MCF 10A (cell line): ENCODE results near the gene XYLT2. TPM values are rescaled to one million over a fixed set of nuclear protein-coding genes. Genes with fewer than 3 reads are reported as not detected.

Source experiments
- BruUV-seq: library from RNA; stranded (reverse); fragments of 400-500 nt; replicated peaks from 2 replicates; lab custom pipeline; 2021; lab: Mats Ljungman, UMichigan
- CTCF ChIA-PET: fragments of 300-600 bp; sonication (Branson Sonifier 250); formaldehyde crosslinking; extraction: SDS; loops from one replicate; lab custom pipeline; 2021; ENCODE audit warnings: antibody characterized with exemption, inconsistent platforms; lab: Yijun Ruan, JAX
- POLR2A ChIA-PET: fragments of 300-600, 350-650 bp; sonication (Branson Sonifier 250); formaldehyde crosslinking; extraction: SDS; loops from one replicate; lab custom pipeline; 2020; ENCODE audit warnings: antibody characterized with exemption, inconsistent platforms; lab: Yijun Ruan, JAX
- DNase-seq: peaks from one replicate; pipeline ENCODE4 v3.0.0-alpha.2; 2018; ENCODE audit not compliant: unreplicated experiment
- H3K27ac Mint-ChIP-seq: one replicate; pipeline ENCODE4 v1.8.0; 2022; ENCODE audit warnings: mild to moderate bottlenecking, low read depth, mixed read lengths; ENCODE audit not compliant: unreplicated experiment
- H3K27me3 Mint-ChIP-seq: one replicate; pipeline ENCODE4 v1.8.0; 2022; ENCODE audit warnings: mixed read lengths; ENCODE audit not compliant: insufficient read depth, unreplicated experiment
- H3K36me3 Mint-ChIP-seq: one replicate; pipeline ENCODE4 v1.8.0; 2022; ENCODE audit warnings: mild to moderate bottlenecking, moderate library complexity, mixed read lengths; ENCODE audit not compliant: insufficient read depth, unreplicated experiment
- H3K4me1 Mint-ChIP-seq: one replicate; pipeline ENCODE4 v1.8.0; 2022; ENCODE audit warnings: mixed read lengths; ENCODE audit not compliant: insufficient read depth, unreplicated experiment
- H3K4me3 Mint-ChIP-seq: one replicate; pipeline ENCODE4 v1.8.0; 2022; ENCODE audit warnings: mild to moderate bottlenecking, moderate library complexity, mixed read lengths; ENCODE audit not compliant: unreplicated experiment
- H3K9me3 Mint-ChIP-seq: one replicate; pipeline ENCODE4 v1.8.0; 2022; ENCODE audit warnings: mixed read lengths; ENCODE audit not compliant: unreplicated experiment
- CTCF ChIP-seq: fragments of 200-600 bp; IDR thresholded peaks from one replicate; pipeline ENCODE4 v1.8.0; 2022; ENCODE audit warnings: antibody characterized with exemption, mild to moderate bottlenecking; ENCODE audit not compliant: unreplicated experiment
- intact Hi-C: fragments of 100-400 bp; cut with micrococcal nuclease; formaldehyde crosslinking; loops from 2 replicates; pipeline ENCODE4 v1.14.1; 2022
- total RNA-seq: library from RNA; stranded (reverse); gene quantifications from 2 replicates; pipeline ENCODE4 v1.2.3, GENCODE V29; 2022

XYLT2 gene
- total RNA-seq, 1 experiment from 2014 or later: 9.6 TPM

GRCh38 chr17:50337956-50338355, 8.0 kb upstream of the XYLT2 start:
- no TSS peak for BruUV-seq
- intact Hi-C loops: no loop called here
- H3K27ac Mint-ChIP-seq: no peak overlapping the region
- H3K9me3 Mint-ChIP-seq: no peaks in the 10 kb centered on the region
- no peak for DNase-seq
- ChIA-PET CTCF (interaction anchor here (0.9 kb wide), 1 partner anchor 23 kb away, joined by 4 read pairs; no protein-coding TSS in a partner anchor), POLR2A (interaction anchor here (0.7 to 1.0 kb wide), 2 partner anchors 13 to 21 kb away, joined by 3 read pairs; no protein-coding TSS in a partner anchor)
- no peaks in the 10 kb centered on the region for H3K4me1 Mint-ChIP-seq
- no peak for TF ChIP-seq CTCF
- no peak overlapping the region for H3K4me3 Mint-ChIP-seq
- no peaks in the 10 kb centered on the region for H3K27me3 Mint-ChIP-seq
- H3K36me3 Mint-ChIP-seq: no peaks in the 10 kb centered on the region

- POLR2A ChIA-PET: interaction anchor here (0.7 to 1.0 kb wide), 5 partner anchors 14 to 277 kb away, joined by 3 to 5 read pairs (median 3); no protein-coding TSS in a partner anchor
- CTCF ChIA-PET: interaction anchor here (0.9 kb wide), 1 partner anchor 23 kb away, joined by 4 read pairs; no protein-coding TSS in a partner anchor
- H3K4me3 Mint-ChIP-seq: no peak overlapping the region
- no peak for TF ChIP-seq CTCF
- H3K4me1 Mint-ChIP-seq: no peaks in the 10 kb centered on the region
- no peaks in the 10 kb centered on the region for H3K27me3 Mint-ChIP-seq
- intact Hi-C loops: no loop called here
- no TSS peak for BruUV-seq
- H3K36me3 Mint-ChIP-seq: no peaks in the 10 kb centered on the region
- no peaks in the 10 kb centered on the region for H3K9me3 Mint-ChIP-seq
- DNase-seq: no peak
- H3K27ac Mint-ChIP-seq: no peak overlapping the region
Observed at GRCh38 chr17:50338645-50339044, 7.3 kb upstream of the XYLT2 start.

GRCh38 chr17:50339381-50339780, 6.5 kb upstream of the XYLT2 start:
- intact Hi-C loops: no loop called here
- H3K36me3 Mint-ChIP-seq: no peaks in the 10 kb centered on the region
- no peak for TF ChIP-seq CTCF
- ChIA-PET CTCF (no interaction called here), POLR2A (interaction anchor here (0.7 to 0.9 kb wide), 2 partner anchors 32 to 60 kb away, joined by 3 to 5 read pairs; no protein-coding TSS in a partner anchor)
- no peaks in the 10 kb centered on the region for H3K9me3 Mint-ChIP-seq
- no peak overlapping the region for H3K27ac Mint-ChIP-seq
- BruUV-seq: no TSS peak
- H3K4me3 Mint-ChIP-seq: no peak overlapping the region
- no peak for DNase-seq
- H3K27me3 Mint-ChIP-seq: no peaks in the 10 kb centered on the region
- H3K4me1 Mint-ChIP-seq: no peaks in the 10 kb centered on the region

- H3K27ac Mint-ChIP-seq: no peak overlapping the region
- DNase-seq: no peak
- no TSS peak for BruUV-seq
- peak overlapping the region; percentile 88 for H3K4me3 Mint-ChIP-seq
- POLR2A ChIA-PET: interaction anchor here (0.7 to 2.9 kb wide), 3 partner anchors 18 to 134 kb away, joined by 3 to 11 read pairs (median 7); partner anchors contain the start of gene RSAD1
- CTCF ChIA-PET: interaction anchor here (0.6 kb wide), 1 partner anchor 83 kb away, joined by 3 read pairs; no protein-coding TSS in a partner anchor
- no peaks in the 10 kb centered on the region for H3K27me3 Mint-ChIP-seq
- H3K36me3 Mint-ChIP-seq: no peaks in the 10 kb centered on the region
- peaks cover 14% of the 10 kb centered on the region for H3K4me1 Mint-ChIP-seq
- intact Hi-C loops: no loop called here
- TF ChIP-seq CTCF: no peak
- no peaks in the 10 kb centered on the region for H3K9me3 Mint-ChIP-seq
Observed at GRCh38 chr17:50344731-50345365, 1.1 kb upstream of the XYLT2 start.
